HG03457 (cell line): ENCODE data around the gene ATG2B.

Experiments used
- ATAC-seq: cut with Tn5 transposase; IDR thresholded peaks from one replicate; pipeline ENCODE4 v1.9.1; 2021; ENCODE audit warnings: moderate number of reproducible peaks; ENCODE audit not compliant: unreplicated experiment

The ATG2B gene

GRCh38 chr14:96362965-96363750, at the start of gene ATG2B, which contains the start of gene GSKIP:
Gene ATG2B (minus strand): TSS chr14:96363341. CDS start chr14:96362976, 365 bp downstream.
Gene GSKIP (plus strand): TSS chr14:96363526. CDS start chr14:96382248, 18,722 bp downstream.
- ATAC-seq, result peak; percentile 51

DNA sequence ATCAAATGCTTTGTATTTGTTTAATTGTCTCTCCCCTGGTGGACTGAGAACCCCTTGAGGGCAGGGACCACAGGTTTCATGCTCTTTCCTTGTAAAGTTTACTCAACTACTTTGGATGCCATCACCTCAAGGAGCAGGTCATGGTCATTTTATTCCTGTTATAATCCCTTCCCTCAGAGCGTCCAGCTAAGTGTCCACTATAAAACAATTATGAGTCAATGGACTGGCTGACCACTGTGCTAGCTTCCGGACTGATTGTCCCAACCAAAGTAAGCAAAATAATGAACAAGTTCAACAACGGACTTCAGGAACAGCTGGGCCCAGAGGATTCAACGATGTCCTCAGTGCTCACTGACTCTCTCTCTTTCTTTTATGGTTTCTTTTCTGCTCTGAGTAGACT, 47.0 kb upstream of the ATG2B start:
- ATAC-seq, result no peak

- no peak for ATAC-seq
Observed at GRCh38 chr14:96409701-96410100, 46.6 kb upstream of the ATG2B start.

GRCh38 chr14:96408608-96409007, 45.5 kb upstream of the ATG2B start:
- ATAC-seq, result no peak

DNA sequence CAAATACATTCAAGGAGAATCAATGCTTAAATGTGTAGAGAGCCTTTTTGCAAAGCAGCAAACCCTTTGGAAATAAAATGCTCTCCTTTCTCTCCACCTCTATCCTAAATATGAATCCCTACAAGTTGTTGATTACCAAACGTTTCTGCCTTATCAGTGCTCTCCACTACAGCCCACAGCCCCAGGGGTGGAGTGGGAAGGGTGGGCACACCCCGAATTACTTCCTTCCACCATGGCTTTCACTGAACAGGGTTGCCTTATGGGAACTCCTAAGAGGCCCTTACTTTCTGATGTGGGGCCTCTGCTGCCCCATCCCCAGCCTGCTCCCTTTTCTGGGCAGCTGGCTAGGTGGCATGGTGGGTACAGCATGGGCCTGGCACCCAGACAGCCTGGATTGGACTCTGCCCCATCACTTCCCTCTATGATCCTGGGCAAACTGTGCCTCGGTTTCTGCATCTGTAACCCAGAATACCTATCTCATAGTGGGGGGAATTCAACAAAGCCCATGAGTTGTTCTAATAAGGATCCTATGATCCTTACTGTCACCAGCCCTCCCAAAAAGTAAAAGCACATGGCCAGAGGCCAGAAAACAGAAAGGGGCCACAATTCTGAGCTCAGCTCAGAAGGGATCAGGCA, 44.9 kb upstream of the ATG2B start:
- no peak for ATAC-seq

GRCh38 chr14:96405677-96406076, 42.5 kb upstream of the ATG2B start:
- no peak for ATAC-seq

DNA sequence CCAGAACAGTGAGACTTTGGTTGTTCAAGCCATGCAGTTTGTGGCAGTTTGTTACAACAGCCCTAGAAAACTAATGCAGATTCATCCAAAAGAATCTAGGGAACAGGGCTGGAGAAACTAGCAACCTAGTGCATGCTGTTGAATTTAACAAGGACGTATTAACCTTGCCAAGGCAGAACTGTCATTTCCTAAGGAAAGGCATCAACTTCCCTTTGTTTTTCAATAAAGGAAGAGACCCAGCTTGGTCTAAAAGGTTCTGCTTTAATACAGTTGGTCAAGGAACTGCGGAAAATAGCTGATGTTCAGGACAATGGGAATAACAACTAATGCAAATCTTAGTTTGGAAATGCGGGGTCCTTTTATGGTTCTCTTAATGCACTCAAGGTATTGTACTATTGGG, 40.3 kb upstream of the ATG2B start:
- ATAC-seq, result no peak

- ATAC-seq, result no peak
Observed at GRCh38 chr14:96400495-96400894, 37.4 kb upstream of the ATG2B start.

DNA sequence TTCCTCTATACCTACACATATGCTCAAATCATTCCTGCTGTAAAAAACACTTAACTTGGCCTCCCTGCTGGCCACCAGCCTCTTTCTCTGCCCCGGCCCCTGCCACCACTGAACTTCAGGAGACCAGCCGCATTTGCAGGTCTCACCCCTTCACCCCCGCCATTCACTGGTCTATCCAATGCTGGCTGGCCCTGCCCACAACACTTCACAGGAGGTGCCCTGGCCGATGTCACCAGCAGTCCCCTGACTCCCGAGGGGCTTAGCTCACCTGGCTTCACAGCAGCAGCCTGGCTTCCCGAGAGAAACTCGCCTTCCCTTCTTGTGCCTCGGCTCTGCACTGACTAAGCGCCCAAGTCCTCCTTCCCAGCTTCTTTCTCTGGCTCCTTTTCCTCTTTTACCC, 36.3 kb upstream of the ATG2B start:
- ATAC-seq, result no peak

- ATAC-seq, result no peak
Observed at GRCh38 chr14:96398921-96399320, 35.8 kb upstream of the ATG2B start.

DNA sequence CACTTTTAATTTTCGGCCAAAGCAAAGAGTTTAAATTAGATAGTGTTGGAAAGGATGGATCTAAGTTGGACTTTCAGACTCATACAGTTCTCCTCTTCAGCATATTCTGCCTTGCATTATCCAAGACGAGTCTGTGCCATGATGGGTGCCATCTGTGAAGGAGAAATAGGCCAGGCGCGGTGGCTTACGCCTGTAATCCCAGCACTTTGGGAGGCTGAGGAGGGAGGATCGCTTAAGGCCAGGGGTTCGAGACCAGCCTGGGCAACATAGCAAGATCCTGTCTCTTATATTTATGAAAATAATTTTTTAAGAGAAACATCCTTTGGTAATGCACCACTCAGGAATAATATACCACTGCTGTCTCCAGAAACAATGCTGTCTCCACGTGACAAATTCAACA, 35.3 kb upstream of the ATG2B start:
- no peak for ATAC-seq

DNA sequence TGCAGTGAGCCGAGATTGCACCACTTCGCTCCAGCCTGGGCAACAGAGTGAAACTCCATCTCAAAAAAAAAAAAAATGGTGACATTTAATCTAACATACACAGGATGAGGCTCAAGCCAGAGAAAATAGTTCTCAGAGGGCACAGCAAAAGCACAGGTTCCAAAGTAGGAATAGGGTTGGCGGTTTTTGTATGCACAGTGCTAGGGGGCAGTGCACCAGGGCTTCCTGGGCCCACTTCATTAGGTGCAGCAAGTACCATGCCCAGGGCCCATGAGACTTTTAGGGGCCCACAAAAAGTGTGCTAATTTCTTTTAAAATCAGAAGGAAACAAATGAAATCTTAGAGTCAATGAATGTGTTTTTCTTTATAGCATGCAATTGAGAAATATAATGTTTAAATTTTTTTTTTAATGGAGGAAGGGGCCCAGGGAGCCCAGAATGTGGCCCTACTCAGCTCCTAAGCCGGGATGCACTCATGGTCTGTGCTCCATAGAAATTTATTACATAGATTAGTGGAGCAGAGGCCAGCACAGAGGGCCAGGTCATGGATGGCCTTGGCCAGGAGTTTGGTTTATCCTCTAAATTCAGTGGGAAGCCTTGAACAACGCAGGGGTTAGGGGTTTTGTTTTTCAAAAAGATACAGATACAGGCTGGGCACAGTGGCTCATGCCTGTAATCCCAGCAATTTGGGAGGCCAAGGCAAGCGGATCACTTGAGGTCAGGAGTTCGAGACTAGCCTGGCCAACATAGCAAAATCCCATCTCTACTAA, 31.1 kb upstream of the ATG2B start:
- ATAC-seq, result no peak

- ATAC-seq, result no peak
Observed at GRCh38 chr14:96393071-96393691, 30.0 kb upstream of the ATG2B start.

GRCh38 chr14:96391293-96392118, 28.4 kb upstream of the ATG2B start:
- ATAC-seq, result peak; percentile 80

- ATAC-seq, result no peak
Observed at GRCh38 chr14:96390965-96391292, 27.8 kb upstream of the ATG2B start.

- ATAC-seq, result no peak
Observed at GRCh38 chr14:96385385-96385784, 22.2 kb upstream of the ATG2B start.

- no peak for ATAC-seq
Observed at GRCh38 chr14:96384740-96385139, 21.6 kb upstream of the ATG2B start.

DNA sequence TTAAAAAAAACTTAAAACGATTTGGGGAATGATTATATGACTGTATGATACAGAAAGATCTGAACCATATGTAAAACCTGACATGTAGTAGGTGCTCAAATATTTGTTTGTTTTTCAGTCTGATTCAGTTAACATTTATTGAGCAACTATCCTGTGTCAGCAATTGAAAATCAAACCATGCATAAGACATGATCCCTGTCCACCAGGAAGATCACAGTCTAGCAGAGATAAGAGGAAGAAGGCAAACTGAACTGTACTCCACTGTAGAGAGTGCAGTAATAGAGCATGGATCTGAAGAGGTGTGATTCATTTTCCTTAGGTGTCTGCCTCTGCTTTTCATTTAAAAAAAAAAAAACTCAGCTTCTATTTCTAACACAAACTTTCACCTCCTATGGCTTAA, 20.9 kb upstream of the ATG2B start:
- ATAC-seq, result no peak

DNA sequence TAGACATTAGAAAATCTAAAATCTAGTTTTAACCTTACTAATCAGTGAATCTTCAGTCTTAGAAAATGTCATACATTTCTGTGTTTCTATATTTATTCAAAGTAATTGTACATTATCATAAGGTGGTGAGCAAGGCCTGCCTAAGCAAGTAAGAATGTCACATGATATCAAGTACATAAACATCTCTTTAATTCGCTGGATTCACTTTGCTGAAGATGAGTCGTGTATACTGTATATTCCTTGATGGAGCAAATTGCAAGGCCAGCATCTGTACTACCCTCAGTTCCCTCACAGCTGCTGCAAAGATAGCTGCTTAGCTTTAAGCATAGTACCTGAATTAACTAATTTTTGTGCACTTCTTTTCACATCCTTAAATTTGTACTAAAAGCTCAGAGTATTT, 20.3 kb upstream of the ATG2B start:
- ATAC-seq, result no peak

DNA sequence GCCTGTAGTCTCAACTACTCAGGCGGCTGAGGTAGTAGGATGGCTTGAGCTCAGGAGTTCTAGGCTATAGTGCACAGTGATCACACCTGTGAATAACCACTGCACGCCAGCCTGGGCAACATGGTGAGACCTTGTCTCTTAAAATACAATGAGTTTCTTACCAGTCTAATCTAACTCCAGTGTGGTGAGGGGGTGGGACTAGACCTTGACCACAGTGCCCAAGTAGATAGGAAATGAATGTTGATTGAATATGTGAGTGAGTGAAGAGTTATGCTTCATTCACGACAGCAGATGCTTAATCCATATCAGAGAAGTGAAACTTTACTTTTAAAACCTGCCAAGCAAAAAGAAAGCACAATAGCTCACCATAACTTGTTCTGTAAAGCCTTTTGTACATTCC, 17.6 kb upstream of the ATG2B start:
- ATAC-seq, result peak; percentile 68

DNA sequence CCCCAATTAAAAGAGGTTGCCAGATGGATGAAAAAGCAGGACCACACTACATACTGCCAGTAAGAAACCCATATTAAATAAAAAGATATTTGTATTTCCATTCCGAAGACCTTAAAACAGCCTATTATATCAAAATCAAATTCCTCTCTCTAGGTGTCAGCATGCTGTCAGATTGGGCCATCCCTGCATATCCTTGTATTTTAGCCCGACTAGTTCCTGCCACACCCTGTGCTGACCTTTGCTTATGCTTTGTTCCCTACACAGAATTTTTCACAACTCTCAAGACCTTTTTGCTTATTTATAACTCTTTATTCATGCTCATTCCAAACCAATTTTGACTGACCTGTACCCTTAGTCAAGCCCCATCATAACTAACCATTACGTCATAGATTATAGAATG, 13.0 kb upstream of the ATG2B start:
- no peak for ATAC-seq
